Neural cell (in vitro differentiated cells): ENCODE data around the gene HPS4.

Experiments
- CTCF ChIP-seq: fragments of 450-650 bp; IDR thresholded peaks from 2 replicates; pipeline ENCODE4 v1.5.1; 2014; ENCODE audit warnings: antibody characterized with exemption, mild to moderate bottlenecking, moderate library complexity; ENCODE audit not compliant: poor library complexity, severe bottlenecking
- EP300 ChIP-seq: fragments of 450-650 bp; conservative IDR thresholded peaks from 2 replicates; pipeline ENCODE4 v1.6.1; 2014; ENCODE audit warnings: antibody characterized with exemption, mild to moderate bottlenecking, moderate library complexity; ENCODE audit not compliant: poor library complexity, severe bottlenecking
- EZH2 ChIP-seq: fragments of 200-600, 300-800 bp; shearing (Covaris generic), sonication (generic); IDR thresholded peaks from 2 replicates; pipeline ENCODE4 v1.6.1; 2014; ENCODE audit warnings: antibody characterized with exemption, low read length, borderline replicate concordance, mild to moderate bottlenecking; ENCODE audit not compliant: insufficient read depth, poor library complexity, severe bottlenecking
- RAD21 ChIP-seq: fragments of 450-650 bp; conservative IDR thresholded peaks from 2 replicates; pipeline ENCODE4 v1.6.1; 2014; ENCODE audit warnings: antibody characterized with exemption, mild to moderate bottlenecking, moderate library complexity
- REST ChIP-seq: IDR thresholded peaks from 2 replicates; pipeline ENCODE4 v1.6.1; 2012; ENCODE audit warnings: borderline replicate concordance
- TAF1 ChIP-seq: IDR thresholded peaks from 2 replicates; pipeline ENCODE4 v1.6.1; 2012; ENCODE audit warnings: low read depth

GRCh38 chr22:26414347-26414746 lies 69.2 kb downstream of the HPS4 start:
- TF ChIP-seq CTCF (no peak), RAD21 (no peak), EZH2 (no peak), TAF1 (no peak), EP300 (no peak), REST (no peak)
